Measurements from ENCODE around the gene VEPH1. TPM values are rescaled to one million over a fixed set of nuclear protein-coding genes. Genes with fewer than 3 reads are reported as not detected.
A peak's percentile ranks its signal among the peaks of the same experiment; 100 is the strongest.

VEPH1 gene
- total RNA-seq, 1 experiment from 2014 or later, result 2.4 TPM

DNA sequence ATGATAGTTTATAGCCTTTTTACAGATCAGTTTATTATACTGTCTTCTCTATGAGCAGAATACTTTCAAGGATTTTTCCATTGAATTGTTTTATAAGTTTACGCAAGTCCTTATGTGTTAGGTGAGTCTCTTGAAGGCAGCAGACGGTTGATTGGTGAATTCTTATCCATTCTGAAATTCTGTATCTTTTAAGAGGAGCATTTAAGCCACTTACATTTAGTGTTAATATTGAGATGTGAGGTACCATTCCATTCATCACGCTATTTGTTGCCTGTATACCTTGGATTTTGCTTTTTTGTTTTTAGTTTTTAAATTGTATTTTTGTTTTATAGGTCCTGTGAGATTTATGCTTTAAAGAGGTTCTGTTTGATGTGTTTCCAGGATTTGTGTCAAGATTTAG, 32.5 kb upstream of the VEPH1 start:
- DNase-seq (ENCODE audit: unreplicated experiment), result no peak
- Mint-ChIP-seq H3K9me3 (ENCODE audit: unreplicated experiment) (no peaks in the 10 kb centered on the region), H3K27me3 (ENCODE audit: insufficient read depth, unreplicated experiment) (no peaks in the 10 kb centered on the region), H3K36me3 (ENCODE audit: insufficient read depth, unreplicated experiment) (no peaks in the 10 kb centered on the region), H3K4me3 (ENCODE audit: unreplicated experiment) (no peak overlapping the region), H3K27ac (ENCODE audit: low read depth, unreplicated experiment) (no peak overlapping the region), H3K4me1 (ENCODE audit: insufficient read depth, unreplicated experiment) (no peaks in the 10 kb centered on the region)
- CTCF ChIA-PET, result interaction anchor here (0.6 to 6.5 kb wide), 4 partner anchors 30 to 931 kb away, joined by 3 to 59 read pairs (median 3); no protein-coding TSS in a partner anchor
- intact Hi-C loops (cut with micrococcal nuclease), result no loop called here
- TF ChIP-seq, protein P1, sequence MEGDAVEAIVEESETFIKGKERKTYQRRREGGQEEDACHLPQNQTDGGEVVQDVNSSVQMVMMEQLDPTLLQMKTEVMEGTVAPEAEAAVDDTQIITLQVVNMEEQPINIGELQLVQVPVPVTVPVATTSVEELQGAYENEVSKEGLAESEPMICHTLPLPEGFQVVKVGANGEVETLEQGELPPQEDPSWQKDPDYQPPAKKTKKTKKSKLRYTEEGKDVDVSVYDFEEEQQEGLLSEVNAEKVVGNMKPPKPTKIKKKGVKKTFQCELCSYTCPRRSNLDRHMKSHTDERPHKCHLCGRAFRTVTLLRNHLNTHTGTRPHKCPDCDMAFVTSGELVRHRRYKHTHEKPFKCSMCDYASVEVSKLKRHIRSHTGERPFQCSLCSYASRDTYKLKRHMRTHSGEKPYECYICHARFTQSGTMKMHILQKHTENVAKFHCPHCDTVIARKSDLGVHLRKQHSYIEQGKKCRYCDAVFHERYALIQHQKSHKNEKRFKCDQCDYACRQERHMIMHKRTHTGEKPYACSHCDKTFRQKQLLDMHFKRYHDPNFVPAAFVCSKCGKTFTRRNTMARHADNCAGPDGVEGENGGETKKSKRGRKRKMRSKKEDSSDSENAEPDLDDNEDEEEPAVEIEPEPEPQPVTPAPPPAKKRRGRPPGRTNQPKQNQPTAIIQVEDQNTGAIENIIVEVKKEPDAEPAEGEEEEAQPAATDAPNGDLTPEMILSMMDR (IDR thresholded peaks at IDR 0.05; ENCODE audit: unreplicated experiment), result no peak
- no TSS peak for BruUV-seq (replicated peaks)
- POLR2A ChIA-PET, result interaction anchor here (0.6 kb wide), 1 partner anchor 9 kb away, joined by 3 read pairs; no protein-coding TSS in a partner anchor

GRCh38 chr3:157534725-157535161, 31.5 kb upstream of the VEPH1 start:
- no peak for DNase-seq (ENCODE audit: unreplicated experiment)
- ChIA-PET POLR2A (no interaction called here), CTCF (interaction anchor here (0.6 to 6.5 kb wide), 5 partner anchors 23 to 995 kb away, joined by 3 to 67 read pairs (median 49); no protein-coding TSS in a partner anchor)
- Mint-ChIP-seq H3K9me3 (ENCODE audit: unreplicated experiment) (no peaks in the 10 kb centered on the region), H3K36me3 (ENCODE audit: insufficient read depth, unreplicated experiment) (no peaks in the 10 kb centered on the region), H3K27me3 (ENCODE audit: insufficient read depth, unreplicated experiment) (no peaks in the 10 kb centered on the region), H3K4me1 (ENCODE audit: insufficient read depth, unreplicated experiment) (no peaks in the 10 kb centered on the region), H3K27ac (ENCODE audit: low read depth, unreplicated experiment) (no peak overlapping the region), H3K4me3 (ENCODE audit: unreplicated experiment) (no peak overlapping the region)
- intact Hi-C loops (cut with micrococcal nuclease), result loop anchor here (5.0 kb wide), 2 partner anchors 778 to 1258 kb away; no protein-coding TSS in a partner anchor
- TF ChIP-seq, protein P1 (IDR thresholded peaks at IDR 0.05; ENCODE audit: unreplicated experiment), result no peak
- BruUV-seq (replicated peaks), result no TSS peak

DNA sequence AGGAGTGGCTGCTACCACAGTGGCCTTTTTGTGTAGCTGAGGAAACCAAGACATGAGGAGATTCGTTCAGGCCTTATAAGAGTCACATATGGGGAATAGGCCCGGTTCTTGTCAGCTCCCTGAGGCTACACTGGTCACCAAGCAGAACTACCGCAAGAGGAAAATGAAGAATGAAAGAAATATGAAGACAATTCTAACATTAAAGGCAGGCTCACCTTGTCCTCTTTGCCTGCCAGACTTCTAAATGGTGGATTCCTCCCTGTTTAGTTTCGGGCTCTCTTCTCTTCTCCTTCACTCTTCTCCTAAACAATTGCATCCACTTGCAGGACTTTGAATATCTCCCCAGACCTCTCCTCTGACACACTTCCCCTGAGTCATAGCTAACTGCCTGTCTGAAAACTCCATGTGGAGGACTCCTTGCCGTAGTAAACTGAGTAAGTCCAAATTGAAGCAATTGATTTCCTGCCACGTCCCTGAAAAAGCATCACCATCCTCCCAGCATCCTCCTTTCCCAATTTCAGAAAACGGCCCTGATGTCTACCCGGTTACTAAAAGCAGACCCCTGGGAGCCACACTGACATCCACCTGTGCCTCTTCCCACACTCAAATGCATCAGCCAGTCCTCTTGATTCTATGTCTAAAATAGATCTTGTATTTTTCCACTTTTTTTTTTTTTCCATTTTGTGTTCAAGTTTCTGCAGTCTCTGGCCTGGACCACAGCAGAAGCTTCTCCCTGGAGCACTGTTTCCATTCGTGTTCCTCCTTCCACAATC, 30.3 kb upstream of the VEPH1 start:
- peak; percentile 14 for DNase-seq (ENCODE audit: unreplicated experiment)
- Mint-ChIP-seq H3K36me3 (ENCODE audit: insufficient read depth, unreplicated experiment) (no peaks in the 10 kb centered on the region), H3K27me3 (ENCODE audit: insufficient read depth, unreplicated experiment) (no peaks in the 10 kb centered on the region), H3K27ac (ENCODE audit: low read depth, unreplicated experiment) (no peak overlapping the region), H3K4me1 (ENCODE audit: insufficient read depth, unreplicated experiment) (no peaks in the 10 kb centered on the region), H3K9me3 (ENCODE audit: unreplicated experiment) (no peaks in the 10 kb centered on the region), H3K4me3 (ENCODE audit: unreplicated experiment) (no peak overlapping the region)
- BruUV-seq (replicated peaks), result no TSS peak
- TF ChIP-seq, protein P1 (IDR thresholded peaks at IDR 0.05; ENCODE audit: unreplicated experiment), result no peak
- CTCF ChIA-PET, result interaction anchor here (0.5 to 6.5 kb wide), 50 partner anchors 9 to 1418 kb away, joined by 3 to 67 read pairs (median 4); partner anchors contain the start of genes MLF1 and PTX3
- intact Hi-C loops (cut with micrococcal nuclease), result loop anchor here (2.0 to 5.0 kb wide), 3 partner anchors 779 to 1259 kb away; partner anchors contain the start of gene GFM1
- POLR2A ChIA-PET, result interaction anchor here (0.8 to 2.0 kb wide), 3 partner anchors 34 to 1111 kb away, joined by 3 to 8 read pairs (median 8); partner anchors contain the start of genes CCNL1 and GFM1
